ENCODE measurements around the gene SFXN3.

SFXN3 gene

GRCh38 chr10:101031128-101031795, at the start of gene SFXN3, which contains the start of gene PDZD7:
SFXN3 (plus strand) TSS chr10:101031234; CDS start chr10:101034695, 3,461 bp downstream.
PDZD7 (minus strand) TSS chr10:101031129; CDS start chr10:101030219, 910 bp downstream.
- DNase-seq, result peak; percentile 76

- DNase-seq, result no peak
Observed at GRCh38 chr10:100982916-100983830, 47.9 kb upstream of the SFXN3 start.

GRCh38 chr10:100983868-100984671, 47.0 kb upstream of the SFXN3 start:
- DNase-seq, result no peak

- no peak for DNase-seq
Observed at GRCh38 chr10:100984672-100985177, 46.3 kb upstream of the SFXN3 start.

- DNase-seq, result no peak
Observed at GRCh38 chr10:100985336-100985735, 45.7 kb upstream of the SFXN3 start.

GRCh38 chr10:100986623-100986951, 44.4 kb upstream of the SFXN3 start:
- no peak for DNase-seq

- peak; percentile 42 for DNase-seq
Observed at GRCh38 chr10:100986952-100987684, 43.9 kb upstream of the SFXN3 start, which contains the start of the genes MRPL43 and TWNK. MRPL43 (minus strand) TSS chr10:100987497; CDS start chr10:100987443, 54 bp downstream. TWNK (plus strand) TSS chr10:100987543; CDS start chr10:100988211, 668 bp downstream.

- DNase-seq, result no peak
Observed at GRCh38 chr10:100987685-100988049, 43.4 kb upstream of the SFXN3 start.

- DNase-seq, result no peak
Observed at GRCh38 chr10:100988166-100988565, 42.9 kb upstream of the SFXN3 start.

GRCh38 chr10:100989088-100989487, 41.9 kb upstream of the SFXN3 start:
- no peak for DNase-seq

GRCh38 chr10:100993986-100994708, 36.9 kb upstream of the SFXN3 start:
- DNase-seq, result no peak

- no peak for DNase-seq
Observed at GRCh38 chr10:100995181-100995580, 35.9 kb upstream of the SFXN3 start.

GRCh38 chr10:100996678-100997359, 34.2 kb upstream of the SFXN3 start:
- DNase-seq, result no peak

- DNase-seq, result peak; percentile 59
Observed at GRCh38 chr10:100997360-100998182, 33.5 kb upstream of the SFXN3 start.

GRCh38 chr10:100998183-100998990, 32.6 kb upstream of the SFXN3 start:
- peak; percentile 66 for DNase-seq

- DNase-seq, result peak; percentile 37
Observed at GRCh38 chr10:100998991-100999741, 31.9 kb upstream of the SFXN3 start.

- DNase-seq, result no peak
Observed at GRCh38 chr10:100999742-101000126, 31.3 kb upstream of the SFXN3 start, which contains the start of gene LZTS2. LZTS2 (plus strand) TSS chr10:100999808; CDS start chr10:101002539, 2,731 bp downstream.

Measured in GOT3 (cell line).